ENCODE results near the gene HTR3E. TPM values are rescaled to one million over a fixed set of nuclear protein-coding genes. Genes with fewer than 3 reads are reported as not detected.
"Not testable (repeated sequence)": the region's sequence is repeated elsewhere in the genome, so short reads cannot be mapped to it uniquely, and the experiment has no call there.

Gene HTR3E, protein sequence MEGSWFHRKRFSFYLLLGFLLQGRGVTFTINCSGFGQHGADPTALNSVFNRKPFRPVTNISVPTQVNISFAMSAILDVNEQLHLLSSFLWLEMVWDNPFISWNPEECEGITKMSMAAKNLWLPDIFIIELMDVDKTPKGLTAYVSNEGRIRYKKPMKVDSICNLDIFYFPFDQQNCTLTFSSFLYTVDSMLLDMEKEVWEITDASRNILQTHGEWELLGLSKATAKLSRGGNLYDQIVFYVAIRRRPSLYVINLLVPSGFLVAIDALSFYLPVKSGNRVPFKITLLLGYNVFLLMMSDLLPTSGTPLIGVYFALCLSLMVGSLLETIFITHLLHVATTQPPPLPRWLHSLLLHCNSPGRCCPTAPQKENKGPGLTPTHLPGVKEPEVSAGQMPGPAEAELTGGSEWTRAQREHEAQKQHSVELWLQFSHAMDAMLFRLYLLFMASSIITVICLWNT
- not detected for total RNA-seq

DNA sequence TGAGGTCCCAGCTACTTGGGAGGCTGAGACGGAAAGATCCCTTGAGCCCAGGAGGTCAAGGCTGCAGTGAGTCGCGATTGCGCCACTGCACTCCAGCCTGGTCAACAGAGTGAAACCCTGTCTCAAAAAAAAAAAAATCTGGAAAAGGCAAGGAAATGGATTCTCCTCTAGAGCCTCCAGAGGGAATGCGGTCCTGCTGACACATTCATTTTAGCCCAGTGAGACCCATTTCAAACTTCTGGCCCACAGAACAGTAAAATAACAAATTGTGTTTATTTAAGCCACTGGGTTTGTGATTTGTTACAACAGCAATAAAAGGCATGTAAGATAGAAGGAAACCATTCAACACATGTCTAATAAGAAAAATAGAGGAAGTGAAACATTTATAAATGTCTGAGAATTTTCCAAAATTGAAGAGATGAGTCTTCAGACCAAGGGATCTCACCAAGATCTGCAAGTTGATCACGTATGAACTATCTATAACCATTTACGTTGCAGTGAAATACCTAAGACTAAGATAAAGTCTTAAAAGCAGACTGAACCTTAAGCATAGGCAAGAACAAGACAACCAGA lies at the start of gene HTR3E:
TSS of gene HTR3E (plus strand) at position 254 of the 573 bp plus-strand sequence. CDS start 466 bp downstream, outside the sequence.
- H3K27me3 ChIP-seq (ENCODE audit: control insufficient read depth in 3 of 3, insufficient read depth in 3 of 3, low read length in 3 of 3), result peaks cover 3 to 7% (median 7%) of the 10 kb centered on the region in 3 donors
- peaks cover 0 to 3% (median 0%) of the 10 kb centered on the region in 3 donors for H3K9me3 ChIP-seq (ENCODE audit: control insufficient read depth in 3 of 3, low read length in 3 of 3)
- H3K27ac ChIP-seq (ENCODE audit: low read depth, low read length), result no peak within 1 kb of the TSS
- no peaks in the 10 kb centered on the region for H3K36me3 ChIP-seq (ENCODE audit: control insufficient read depth in 3 of 3, insufficient read depth in 3 of 3, low read length in 3 of 3)
- peaks cover 0 to 4% (median 0%) of the 10 kb centered on the region in 3 donors for H3K4me1 ChIP-seq (ENCODE audit: control insufficient read depth in 3 of 3, insufficient read depth in 3 of 3, low read length in 3 of 3)
- no peak within 1 kb of the TSS for H3K4me3 ChIP-seq (ENCODE audit: low read length in 3 of 3)
- H3K9ac ChIP-seq (ENCODE audit: low read depth in 1 of 3, low read length in 3 of 3), result no peak within 1 kb of the TSS

DNA sequence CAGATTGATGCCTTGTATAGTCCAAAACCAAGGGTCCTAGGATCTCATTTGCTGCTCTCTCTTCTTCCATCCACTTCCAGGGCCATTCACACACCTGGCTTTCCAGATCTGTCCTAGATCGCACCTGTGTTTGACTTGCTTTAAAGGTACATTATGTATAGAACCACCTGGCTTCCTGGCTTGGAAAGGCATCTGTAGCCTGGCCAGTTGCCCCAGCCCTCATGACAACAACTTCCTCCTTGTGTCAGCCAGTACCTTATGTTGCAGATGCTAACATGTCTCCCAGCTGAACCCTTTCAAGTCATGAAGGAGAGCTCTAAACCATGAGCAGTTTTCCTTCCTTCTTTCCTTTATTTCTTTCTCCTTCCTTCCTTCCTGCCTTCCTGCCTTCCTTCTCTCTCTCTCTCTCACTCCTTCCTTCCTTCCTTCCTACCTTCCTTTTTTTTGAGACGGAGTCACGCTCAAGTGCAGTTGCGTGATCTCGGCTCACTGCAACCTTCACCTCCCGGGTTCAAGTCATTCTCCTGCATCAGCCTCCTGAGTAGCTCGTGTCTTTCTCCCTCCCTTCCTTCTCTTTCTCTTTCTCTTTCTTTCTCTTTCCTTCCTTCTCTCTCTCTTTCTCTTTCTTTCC lies 46.5 kb upstream of the HTR3E start:
- H3K27ac ChIP-seq (ENCODE audit: low read depth, low read length), result no peak overlapping the region
- no peak overlapping the region for H3K9ac ChIP-seq (ENCODE audit: low read depth in 1 of 3, low read length in 3 of 3)
- H3K4me1 ChIP-seq (ENCODE audit: control insufficient read depth in 3 of 3, insufficient read depth in 3 of 3, low read length in 3 of 3), result no peaks in the 10 kb centered on the region
- H3K36me3 ChIP-seq (ENCODE audit: control insufficient read depth in 3 of 3, insufficient read depth in 3 of 3, low read length in 3 of 3), result no peaks in the 10 kb centered on the region
- no peak overlapping the region for H3K4me3 ChIP-seq (ENCODE audit: low read length in 3 of 3)
- H3K9me3 ChIP-seq (ENCODE audit: control insufficient read depth in 3 of 3, low read length in 3 of 3), result no peaks in the 10 kb centered on the region
- H3K27me3 ChIP-seq (ENCODE audit: control insufficient read depth in 3 of 3, insufficient read depth in 3 of 3, low read length in 3 of 3), result no peaks in the 10 kb centered on the region

DNA sequence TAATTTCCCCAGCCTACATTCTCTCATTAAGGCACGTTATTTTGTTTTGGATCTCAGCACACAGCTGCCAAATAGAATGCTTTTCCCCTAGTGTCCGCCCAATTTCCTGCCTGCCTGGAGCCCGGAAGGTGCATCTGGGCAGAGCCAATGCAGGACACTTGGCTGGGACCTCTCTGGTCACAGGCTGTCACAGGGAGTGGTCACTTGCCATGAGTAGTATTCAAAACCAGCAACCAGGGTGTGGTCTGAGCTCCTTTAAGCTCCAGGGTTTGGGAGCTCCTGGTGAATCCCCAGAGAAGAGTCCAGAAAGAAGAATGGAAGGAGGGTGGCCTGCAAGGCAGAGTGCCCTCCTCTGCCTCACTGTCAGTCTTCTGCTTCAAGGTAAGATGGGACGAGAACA lies 44.1 kb upstream of the HTR3E start, which contains the start of gene HTR3C:
TSS of gene HTR3C (plus strand) at position 281 of the 400 bp plus-strand sequence. CDS start at position 315, 34 bp downstream.
- Histone ChIP-seq H3K27me3 (ENCODE audit: control insufficient read depth in 3 of 3, insufficient read depth in 3 of 3, low read length in 3 of 3) (peaks cover 0 to 3% (median 0%) of the 10 kb centered on the region in 3 donors), H3K4me1 (ENCODE audit: control insufficient read depth in 3 of 3, insufficient read depth in 3 of 3, low read length in 3 of 3) (no peaks in the 10 kb centered on the region), H3K4me3 (ENCODE audit: low read length in 3 of 3) (no peak within 1 kb of the TSS), H3K9ac (ENCODE audit: low read depth in 1 of 3, low read length in 3 of 3) (no peak within 1 kb of the TSS), H3K9me3 (ENCODE audit: control insufficient read depth in 3 of 3, low read length in 3 of 3) (no peaks in the 10 kb centered on the region), H3K36me3 (ENCODE audit: control insufficient read depth in 3 of 3, insufficient read depth in 3 of 3, low read length in 3 of 3) (no peaks in the 10 kb centered on the region), H3K27ac (ENCODE audit: low read depth, low read length) (no peak within 1 kb of the TSS)

DNA sequence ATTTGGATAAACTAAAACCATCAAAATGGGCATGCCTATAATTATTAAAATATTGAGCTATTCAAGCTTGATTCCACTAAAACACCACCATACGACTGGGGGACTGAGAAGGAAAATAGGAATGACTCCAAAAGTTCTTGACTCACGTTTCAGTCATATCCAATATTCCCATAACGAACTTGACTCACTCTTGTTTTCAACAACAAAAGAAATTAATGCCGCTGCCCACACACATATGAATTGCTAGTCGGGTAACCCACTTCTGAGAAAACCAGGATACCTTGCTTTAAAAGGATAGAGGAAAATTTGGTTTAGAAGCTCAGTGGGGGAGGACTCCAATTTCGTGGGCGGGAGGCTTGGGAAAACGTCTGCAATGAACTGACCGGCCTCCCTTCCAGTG lies 38.8 kb upstream of the HTR3E start:
- no peak overlapping the region for H3K27ac ChIP-seq (ENCODE audit: low read depth, low read length)
- peaks cover 0 to 3% (median 2%) of the 10 kb centered on the region in 3 donors for H3K27me3 ChIP-seq (ENCODE audit: control insufficient read depth in 3 of 3, insufficient read depth in 3 of 3, low read length in 3 of 3)
- no peaks in the 10 kb centered on the region for H3K4me1 ChIP-seq (ENCODE audit: control insufficient read depth in 3 of 3, insufficient read depth in 3 of 3, low read length in 3 of 3)

DNA sequence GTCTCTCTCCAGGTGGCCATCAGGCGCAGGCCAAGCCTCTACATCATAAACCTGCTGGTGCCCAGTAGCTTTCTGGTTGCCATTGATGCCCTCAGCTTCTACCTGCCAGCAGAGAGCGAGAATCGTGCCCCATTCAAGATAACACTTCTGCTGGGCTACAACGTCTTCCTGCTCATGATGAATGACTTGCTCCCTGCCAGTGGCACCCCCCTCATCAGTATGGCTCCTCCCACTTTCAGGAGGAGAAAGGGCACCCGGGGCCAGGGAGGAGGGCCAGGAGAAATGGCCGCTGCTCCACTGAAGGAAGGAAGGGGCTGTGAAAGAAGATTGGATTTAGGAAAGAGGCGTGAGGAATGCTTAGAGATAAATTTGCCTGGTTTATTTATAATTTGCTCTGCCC lies 37.4 kb upstream of the HTR3E start:
- H3K27ac ChIP-seq (ENCODE audit: low read depth, low read length), result no peak overlapping the region
- no peaks in the 10 kb centered on the region for H3K4me1 ChIP-seq (ENCODE audit: control insufficient read depth in 3 of 3, insufficient read depth in 3 of 3, low read length in 3 of 3)
- H3K9me3 ChIP-seq (ENCODE audit: control insufficient read depth in 3 of 3, low read length in 3 of 3), result no peaks in the 10 kb centered on the region
- no peaks in the 10 kb centered on the region for H3K36me3 ChIP-seq (ENCODE audit: control insufficient read depth in 3 of 3, insufficient read depth in 3 of 3, low read length in 3 of 3)
- H3K4me3 ChIP-seq (ENCODE audit: low read length in 3 of 3), result no peak overlapping the region
- peaks cover 0 to 3% (median 2%) of the 10 kb centered on the region in 3 donors for H3K27me3 ChIP-seq (ENCODE audit: control insufficient read depth in 3 of 3, insufficient read depth in 3 of 3, low read length in 3 of 3)
- no peak overlapping the region for H3K9ac ChIP-seq (ENCODE audit: low read depth in 1 of 3, low read length in 3 of 3)

More for the DNA sequence above, 38.8 kb upstream of the HTR3E start:
- Histone ChIP-seq H3K9ac (ENCODE audit: low read depth in 1 of 3, low read length in 3 of 3) (no peak overlapping the region), H3K36me3 (ENCODE audit: control insufficient read depth in 3 of 3, insufficient read depth in 3 of 3, low read length in 3 of 3) (no peaks in the 10 kb centered on the region), H3K4me3 (ENCODE audit: low read length in 3 of 3) (no peak overlapping the region), H3K9me3 (ENCODE audit: control insufficient read depth in 3 of 3, low read length in 3 of 3) (no peaks in the 10 kb centered on the region)

DNA sequence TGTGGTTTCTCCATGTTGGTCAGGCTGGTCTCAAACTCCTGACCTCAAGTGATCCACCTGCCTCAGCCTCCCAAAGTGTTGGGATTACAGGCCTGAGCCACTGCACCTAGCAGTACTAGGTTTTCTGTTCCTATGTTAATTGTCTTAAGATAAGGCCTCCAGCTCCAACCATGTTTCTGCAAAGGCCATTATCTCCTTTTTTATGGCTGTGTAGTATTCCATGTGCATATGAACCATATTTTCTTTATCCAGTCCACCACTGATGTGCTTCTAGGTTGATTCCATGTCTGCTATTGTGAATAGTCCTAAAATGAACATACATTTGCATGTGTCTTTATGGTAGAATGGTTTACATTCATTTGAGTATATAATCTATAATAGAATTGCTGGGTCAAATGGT lies 34.2 kb upstream of the HTR3E start:
- Histone ChIP-seq H3K36me3 (ENCODE audit: control insufficient read depth in 3 of 3, insufficient read depth in 3 of 3, low read length in 3 of 3) (no peaks in the 10 kb centered on the region), H3K9ac (ENCODE audit: low read depth in 1 of 3, low read length in 3 of 3) (no peak overlapping the region), H3K4me3 (ENCODE audit: low read length in 3 of 3) (no peak overlapping the region), H3K4me1 (ENCODE audit: control insufficient read depth in 3 of 3, insufficient read depth in 3 of 3, low read length in 3 of 3) (no peaks in the 10 kb centered on the region), H3K27me3 (ENCODE audit: control insufficient read depth in 3 of 3, insufficient read depth in 3 of 3, low read length in 3 of 3) (peaks cover 0 to 2% (median 0%) of the 10 kb centered on the region in 3 donors), H3K27ac (ENCODE audit: low read depth, low read length) (no peak overlapping the region), H3K9me3 (ENCODE audit: control insufficient read depth in 3 of 3, low read length in 3 of 3) (no peaks in the 10 kb centered on the region)

DNA sequence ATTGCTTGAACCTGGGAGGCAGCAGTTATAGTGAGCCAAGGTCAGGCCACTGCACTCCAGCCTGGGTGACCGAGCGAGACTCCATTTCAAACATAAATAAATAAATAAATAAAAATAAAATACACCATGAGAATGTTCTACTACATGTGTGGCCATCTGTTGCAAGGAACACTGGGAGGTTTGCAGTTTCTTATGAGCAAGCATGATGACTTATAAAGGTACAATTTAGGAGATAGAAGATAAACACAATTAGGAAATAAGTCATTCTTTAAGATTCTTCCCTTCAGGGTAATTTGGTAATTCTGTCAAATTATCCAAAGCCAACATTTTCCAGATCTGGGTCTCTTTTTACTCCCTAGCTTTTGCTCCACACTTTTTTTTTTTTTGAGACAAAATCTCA lies 30.7 kb upstream of the HTR3E start:
- no peaks in the 10 kb centered on the region for H3K9me3 ChIP-seq (ENCODE audit: control insufficient read depth in 3 of 3, low read length in 3 of 3)
- H3K4me3 ChIP-seq (ENCODE audit: low read length in 3 of 3), result no peak overlapping the region
- H3K27ac ChIP-seq (ENCODE audit: low read depth, low read length), result no peak overlapping the region
- no peaks in the 10 kb centered on the region for H3K36me3 ChIP-seq (ENCODE audit: control insufficient read depth in 3 of 3, insufficient read depth in 3 of 3, low read length in 3 of 3)
- H3K9ac ChIP-seq (ENCODE audit: low read depth in 1 of 3, low read length in 3 of 3), result no peak overlapping the region
- H3K4me1 ChIP-seq (ENCODE audit: control insufficient read depth in 3 of 3, insufficient read depth in 3 of 3, low read length in 3 of 3), result no peaks in the 10 kb centered on the region
- H3K27me3 ChIP-seq (ENCODE audit: control insufficient read depth in 3 of 3, insufficient read depth in 3 of 3, low read length in 3 of 3), result no peaks in the 10 kb centered on the region

DNA sequence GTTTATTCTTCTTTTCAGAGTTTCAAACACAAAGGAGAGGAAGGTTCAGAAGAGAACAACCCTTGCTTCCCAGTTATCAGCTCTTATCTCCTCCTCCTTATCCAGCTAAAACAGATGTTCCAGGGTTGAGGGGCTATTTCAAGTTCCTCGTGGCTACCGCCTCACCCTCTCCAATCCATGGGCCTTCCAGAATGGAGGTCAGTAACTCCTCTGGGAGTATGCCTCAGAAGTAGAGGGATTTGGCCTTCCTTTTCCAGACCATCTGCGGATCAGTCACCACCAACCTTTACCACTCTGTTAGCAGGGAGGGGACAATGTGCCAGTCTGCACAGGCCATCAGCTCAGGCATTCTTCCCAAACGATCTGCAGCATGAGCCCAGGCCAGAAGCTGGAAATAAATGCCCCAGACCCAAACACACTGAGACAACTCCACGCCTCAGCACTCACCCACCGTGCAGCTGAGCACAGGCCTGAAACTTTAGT lies 29.2 kb upstream of the HTR3E start:
- H3K4me1 ChIP-seq (ENCODE audit: control insufficient read depth in 3 of 3, insufficient read depth in 3 of 3, low read length in 3 of 3), result no peaks in the 10 kb centered on the region
- no peaks in the 10 kb centered on the region for H3K9me3 ChIP-seq (ENCODE audit: control insufficient read depth in 3 of 3, low read length in 3 of 3)
- no peak overlapping the region for H3K27ac ChIP-seq (ENCODE audit: low read depth, low read length)
- no peaks in the 10 kb centered on the region for H3K27me3 ChIP-seq (ENCODE audit: control insufficient read depth in 3 of 3, insufficient read depth in 3 of 3, low read length in 3 of 3)
- H3K9ac ChIP-seq (ENCODE audit: low read depth in 1 of 3, low read length in 3 of 3), result no peak overlapping the region
- H3K4me3 ChIP-seq (ENCODE audit: low read length in 3 of 3), result no peak overlapping the region
- H3K36me3 ChIP-seq (ENCODE audit: control insufficient read depth in 3 of 3, insufficient read depth in 3 of 3, low read length in 3 of 3), result no peaks in the 10 kb centered on the region

DNA sequence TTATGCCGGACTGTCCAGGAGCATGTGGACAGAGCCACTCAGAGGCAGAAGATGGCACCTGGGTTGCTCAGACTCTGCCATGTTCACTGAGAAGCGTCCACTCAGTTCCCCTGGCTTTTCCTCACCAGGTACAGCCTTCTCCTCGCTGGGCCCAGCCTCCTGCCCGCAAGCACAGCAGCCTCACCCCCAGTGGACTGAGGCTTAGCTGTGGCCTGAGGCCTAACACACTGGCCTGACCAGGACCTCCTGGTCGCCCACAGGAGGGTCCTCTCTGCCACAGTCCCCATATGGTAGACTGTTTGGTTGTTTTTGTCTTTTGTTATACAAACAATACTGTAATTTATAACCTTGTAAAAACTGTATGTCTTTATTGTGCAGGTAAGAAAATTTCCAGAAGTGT lies 28.5 kb upstream of the HTR3E start:
- H3K36me3 ChIP-seq (ENCODE audit: control insufficient read depth in 3 of 3, insufficient read depth in 3 of 3, low read length in 3 of 3), result no peaks in the 10 kb centered on the region
- H3K9ac ChIP-seq (ENCODE audit: low read depth in 1 of 3, low read length in 3 of 3), result no peak overlapping the region

DNA sequence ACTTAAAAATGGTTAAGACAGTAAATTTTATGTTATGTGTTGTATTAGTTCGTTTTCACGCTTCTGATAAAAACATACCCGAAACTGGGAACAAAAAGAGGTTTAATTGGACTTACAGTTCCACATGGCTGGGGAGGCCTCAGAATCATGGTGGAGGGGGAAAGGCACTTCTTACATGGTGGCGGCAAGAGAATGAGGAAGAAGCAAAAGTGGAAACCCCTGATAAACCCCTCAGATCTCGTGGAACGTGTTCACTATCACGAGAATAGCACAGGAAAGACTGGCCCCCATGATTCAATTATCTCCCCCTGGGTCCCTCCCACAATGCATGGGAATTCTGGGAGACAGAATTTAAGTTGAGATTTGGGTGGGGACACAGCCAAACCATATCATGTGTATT lies 25.7 kb upstream of the HTR3E start:
- not testable (repeated sequence) for H3K27me3 ChIP-seq (ENCODE audit: control insufficient read depth in 3 of 3, insufficient read depth in 3 of 3, low read length in 3 of 3); H3K36me3 ChIP-seq (ENCODE audit: control insufficient read depth in 3 of 3, insufficient read depth in 3 of 3, low read length in 3 of 3); H3K27ac ChIP-seq (ENCODE audit: low read depth, low read length); H3K9me3 ChIP-seq (ENCODE audit: control insufficient read depth in 3 of 3, low read length in 3 of 3); H3K9ac ChIP-seq (ENCODE audit: low read depth in 1 of 3, low read length in 3 of 3); H3K4me3 ChIP-seq (ENCODE audit: low read length in 3 of 3); H3K4me1 ChIP-seq (ENCODE audit: control insufficient read depth in 3 of 3, insufficient read depth in 3 of 3, low read length in 3 of 3)

More for the DNA sequence above, 28.5 kb upstream of the HTR3E start:
- H3K4me3 ChIP-seq (ENCODE audit: low read length in 3 of 3), result no peak overlapping the region
- H3K4me1 ChIP-seq (ENCODE audit: control insufficient read depth in 3 of 3, insufficient read depth in 3 of 3, low read length in 3 of 3), result no peaks in the 10 kb centered on the region
- H3K27ac ChIP-seq (ENCODE audit: low read depth, low read length), result no peak overlapping the region
- H3K27me3 ChIP-seq (ENCODE audit: control insufficient read depth in 3 of 3, insufficient read depth in 3 of 3, low read length in 3 of 3), result no peaks in the 10 kb centered on the region
- H3K9me3 ChIP-seq (ENCODE audit: control insufficient read depth in 3 of 3, low read length in 3 of 3), result no peaks in the 10 kb centered on the region

All from skeletal muscle tissue (tissue), 4 donors.